Left colon (tissue), 2 donors: ENCODE data around the gene ARFIP2. TPM values are rescaled to one million over a fixed set of nuclear protein-coding genes. Genes with fewer than 3 reads are reported as not detected.
A peak's percentile ranks its signal among the peaks of the same experiment; 100 is the strongest.

Experiments used
- ATAC-seq: fragments of 200-7000 bp; cut with Tn5 transposase; one replicate; pipeline ENCODE4 v1.9.1; 2020; ENCODE audit warnings: mild to moderate bottlenecking, moderate library complexity
- DNase-seq, 2 donors: peaks; one replicate each; pipeline ENCODE4 v3.0.0-alpha.2; 2020
- intact Hi-C, 2 donors: fragments of 100-400 bp; cut with DNase I in 1 of 2; cut with micrococcal nuclease in 1 of 2; formaldehyde crosslinking; loops; one replicate each; pipeline versions ENCODE4 v1.11.2 to v1.14.0; 2022; cut with DNase I, micrococcal nuclease
- total RNA-seq, 2 donors: library from RNA; stranded (reverse); fragmentation: NEBNext Ultra II Directional; extraction: Animal tissue kit (Norgen Biotek cat#: 25700); gene quantifications; one replicate each; pipeline ENCODE4 v1.2.1, GENCODE V29; 2021
- donor health status: DM: no; HTN: no; CAD: no.
- donor health status: DM: yes; HTN: yes; CAD: no.

ARFIP2 gene
- total RNA-seq, 2 donors from 2014 or later, result 70.2 to 85.6 TPM

DNA sequence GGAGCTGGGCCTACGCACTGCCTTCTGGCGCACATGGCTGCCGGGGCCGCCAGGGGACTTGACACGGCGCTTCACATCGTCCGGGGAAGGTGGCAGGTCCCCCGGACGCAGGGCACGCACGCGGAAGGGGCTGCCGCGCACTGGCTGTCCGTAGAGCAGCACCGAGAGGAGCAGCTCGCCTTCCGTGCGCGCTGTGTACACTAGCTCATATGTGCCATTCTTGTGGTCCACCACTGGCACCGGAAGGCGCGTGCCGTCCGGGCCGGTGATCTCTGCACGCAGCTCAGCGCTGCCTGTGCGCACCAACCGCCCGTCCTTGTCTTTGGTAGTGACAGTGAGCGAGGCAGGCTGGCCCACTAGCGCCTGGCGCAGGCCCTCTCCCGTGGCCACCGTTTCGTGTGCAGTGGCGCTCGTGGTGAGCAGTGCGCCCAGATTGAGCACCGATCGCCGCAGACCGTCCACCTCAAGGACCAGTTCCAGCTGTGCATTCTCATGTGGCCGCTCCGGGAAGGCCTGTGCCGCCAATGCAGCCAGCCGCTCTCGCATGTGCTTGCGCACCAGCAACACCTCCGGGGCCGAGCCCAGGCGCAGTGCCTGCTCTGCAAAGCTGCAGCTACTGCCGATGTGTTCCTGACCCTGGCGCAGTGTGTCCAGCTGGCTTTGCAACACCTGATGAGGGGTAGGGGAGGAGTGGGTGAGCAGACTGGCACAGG is 24.6 kb downstream of the ARFIP2 start:
- no peak for DNase-seq
- intact Hi-C loops, result no loop called here
- ATAC-seq, result no peak

- ATAC-seq, result no peak
- no peak for DNase-seq
- intact Hi-C loops, result no loop called here
These were observed 26.1 kb downstream of the ARFIP2 start for GRCh38 chr11:6455070-6455469.

DNA sequence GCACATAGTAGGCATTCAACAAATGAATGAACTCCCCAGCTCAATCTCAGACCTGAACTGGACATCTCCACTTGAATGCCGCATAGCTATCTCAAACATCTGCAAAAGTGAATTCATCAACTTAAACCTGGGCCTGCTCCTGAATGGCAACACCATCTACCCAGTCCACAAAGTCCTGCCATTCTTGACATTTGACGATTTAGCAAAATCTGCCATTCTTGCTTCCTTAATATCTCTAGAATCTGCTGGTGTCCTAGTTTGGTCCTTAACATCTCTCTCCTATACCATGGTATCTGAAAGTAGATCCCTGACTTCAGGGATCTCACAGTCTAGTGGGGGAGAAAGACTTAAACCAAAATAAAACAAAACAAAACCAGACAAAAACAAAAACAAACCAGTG is 28.0 kb downstream of the ARFIP2 start:
- no peak for ATAC-seq
- intact Hi-C loops, result no loop called here
- DNase-seq, result no peak

DNA sequence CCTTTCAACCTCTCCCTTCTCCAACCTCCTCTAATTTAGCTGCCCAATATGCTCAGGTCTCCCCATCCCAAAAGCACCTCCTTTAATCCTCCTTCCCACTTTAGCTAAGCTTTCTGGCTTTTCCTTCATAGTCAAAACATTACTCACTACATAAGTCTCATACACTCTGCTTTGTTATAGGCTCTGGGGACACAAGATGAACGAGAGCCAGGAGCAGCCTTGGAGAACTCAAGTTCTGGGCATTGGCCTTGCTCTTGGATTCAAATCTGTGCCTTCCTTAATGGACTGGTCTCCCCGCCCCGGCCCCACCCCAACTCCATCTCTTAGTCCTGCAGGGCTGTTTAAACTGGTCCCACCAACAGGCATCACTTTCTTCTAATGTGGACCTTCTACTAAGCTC is 28.9 kb downstream of the ARFIP2 start:
- no peak for DNase-seq
- no peak for ATAC-seq
- intact Hi-C loops, result no loop called here

- ATAC-seq, result no peak
- intact Hi-C loops, result loop anchor here in 1 of 2 donors (10.0 kb wide), 1 partner anchor 64 kb away; no protein-coding TSS in a partner anchor
- DNase-seq, result no peak
These were observed 32.6 kb downstream of the ARFIP2 start for GRCh38 chr11:6448574-6448973.

DNA sequence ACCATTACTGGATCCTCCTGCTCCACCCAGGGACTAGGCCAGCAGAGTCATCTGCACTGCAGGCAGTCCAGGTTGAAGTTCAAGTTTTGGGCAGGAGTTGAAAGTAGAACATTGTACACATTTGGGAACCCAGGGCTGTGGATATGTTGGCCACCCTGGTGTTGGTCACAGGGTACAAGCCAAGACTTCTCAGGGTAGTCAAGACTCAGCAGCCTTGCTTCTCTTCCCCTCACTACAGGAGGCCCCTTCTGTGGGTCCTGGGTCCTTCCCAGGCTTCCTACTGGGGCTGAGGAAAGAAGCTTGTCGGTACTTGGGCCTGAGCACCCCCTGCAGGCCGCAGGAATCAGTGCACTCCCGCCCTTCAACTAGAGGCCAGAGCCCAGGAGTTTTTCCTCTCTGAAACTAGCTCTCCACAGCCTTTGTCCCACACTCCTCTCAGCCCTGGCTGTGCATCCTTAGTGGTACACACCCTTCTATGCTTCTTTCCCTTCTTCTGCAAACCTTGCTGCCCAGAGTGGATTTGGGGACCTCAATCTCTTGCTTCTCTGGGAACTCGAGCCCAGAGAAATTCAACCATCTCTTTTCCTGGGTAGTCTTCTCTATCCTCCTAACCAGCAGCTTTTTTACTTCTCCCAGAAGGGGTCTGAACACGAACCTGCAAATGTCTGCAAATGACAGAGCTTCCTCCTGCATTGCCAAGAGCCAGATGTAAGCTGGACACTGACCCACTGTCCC is 37.7 kb downstream of the ARFIP2 start:
- intact Hi-C loops, result loop anchor here (2.0 to 10.0 kb wide), 2 partner anchors 59 to 65 kb away; no protein-coding TSS in a partner anchor
- peak in 1 of 2 donors; percentile 61 for DNase-seq
- ATAC-seq, result peak; percentile 82

- ATAC-seq, result no peak
- intact Hi-C loops, result loop anchor here (2.0 to 10.0 kb wide), 2 partner anchors 58 to 64 kb away; no protein-coding TSS in a partner anchor
- DNase-seq, result no peak
These were observed 38.7 kb downstream of the ARFIP2 start for GRCh38 chr11:6442441-6442840.

- intact Hi-C loops, result loop anchor here in 1 of 2 donors (10.0 kb wide), 1 partner anchor 56 kb away; no protein-coding TSS in a partner anchor
- DNase-seq, result no peak
- ATAC-seq, result no peak
These were observed 40.2 kb downstream of the ARFIP2 start, which contains the start of gene HPX for GRCh38 chr11:6440906-6441358. Gene HPX, minus strand, starts transcription at chr11:6440987. Its CDS starts 24 bp downstream, at chr11:6440963.

DNA sequence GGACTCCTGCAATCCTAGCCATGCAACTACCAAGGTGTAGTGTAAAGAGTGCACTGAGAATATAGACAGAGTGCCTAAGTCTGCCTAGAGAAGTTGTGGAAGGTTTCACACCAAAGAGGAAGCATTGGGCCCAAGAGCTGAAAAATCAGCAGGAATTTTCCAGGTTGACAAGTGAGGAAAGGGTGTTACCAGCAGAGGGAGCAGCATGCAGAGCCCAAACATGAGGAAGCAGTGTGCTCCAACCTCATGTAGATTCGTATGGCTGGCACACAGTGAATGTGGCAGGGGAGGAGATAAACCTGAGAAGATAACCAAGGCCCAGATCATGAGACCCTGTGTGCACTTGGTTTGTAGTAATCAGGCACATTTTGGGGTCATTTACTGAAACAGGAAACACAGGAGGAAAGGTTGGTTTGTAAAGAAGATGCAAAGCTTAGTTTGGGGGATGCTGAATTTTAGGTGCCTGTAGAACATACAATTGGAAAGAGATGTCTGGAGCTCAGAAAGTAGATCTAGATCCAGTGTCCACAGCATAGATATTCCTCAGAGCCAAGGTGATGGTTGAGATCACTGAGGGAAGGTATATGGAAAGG is 42.1 kb downstream of the ARFIP2 start:
- DNase-seq (peak; percentile 47 to 65), ATAC-seq (peak; percentile 82)
- intact Hi-C loops, result loop anchor here in 1 of 2 donors (10.0 kb wide), 1 partner anchor 66 kb away; no protein-coding TSS in a partner anchor

DNA sequence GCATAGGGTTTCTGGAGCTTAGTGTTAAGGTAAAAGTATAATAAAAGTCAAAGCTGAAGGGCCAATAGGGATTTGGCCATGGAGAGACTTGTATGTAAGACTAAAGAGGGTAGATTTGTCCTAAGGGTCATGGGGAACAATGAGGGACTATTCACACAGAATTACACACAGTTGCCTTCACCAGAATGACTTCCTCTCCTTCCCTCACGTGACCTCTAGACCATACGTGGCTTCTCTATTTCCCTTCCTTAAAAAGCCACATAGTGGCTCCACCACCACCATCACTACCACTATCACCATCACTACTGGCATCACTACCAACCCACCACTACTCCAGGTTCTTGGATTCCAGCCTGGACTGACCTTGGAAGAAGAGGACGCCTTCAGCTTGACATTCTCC is 43.1 kb downstream of the ARFIP2 start:
- DNase-seq, result no peak
- intact Hi-C loops, result loop anchor here in 1 of 2 donors (10.0 kb wide), 1 partner anchor 67 kb away; no protein-coding TSS in a partner anchor
- no peak for ATAC-seq

DNA sequence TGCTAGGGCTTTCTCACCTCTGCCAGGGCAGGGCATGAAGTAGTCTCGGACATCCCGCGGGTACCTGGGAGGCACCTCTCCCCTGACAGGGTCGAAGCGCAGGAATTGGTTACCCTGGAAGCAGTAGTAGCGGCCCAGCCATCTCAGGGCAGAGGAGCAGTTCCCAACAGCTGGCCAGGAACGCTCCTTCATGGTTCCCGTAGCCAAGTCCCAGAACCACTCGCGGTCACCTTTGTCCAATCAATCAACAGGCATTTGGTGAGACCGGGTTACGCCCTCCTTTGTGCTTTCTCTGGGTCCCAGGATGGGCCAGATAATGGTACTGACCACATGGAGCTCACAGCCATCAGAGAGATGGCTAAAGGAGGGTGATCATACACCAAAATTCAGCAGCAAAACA is 43.7 kb downstream of the ARFIP2 start:
- DNase-seq (no peak), ATAC-seq (no peak)
- intact Hi-C loops, result loop anchor here in 1 of 2 donors (10.0 kb wide), 1 partner anchor 67 kb away; no protein-coding TSS in a partner anchor

DNA sequence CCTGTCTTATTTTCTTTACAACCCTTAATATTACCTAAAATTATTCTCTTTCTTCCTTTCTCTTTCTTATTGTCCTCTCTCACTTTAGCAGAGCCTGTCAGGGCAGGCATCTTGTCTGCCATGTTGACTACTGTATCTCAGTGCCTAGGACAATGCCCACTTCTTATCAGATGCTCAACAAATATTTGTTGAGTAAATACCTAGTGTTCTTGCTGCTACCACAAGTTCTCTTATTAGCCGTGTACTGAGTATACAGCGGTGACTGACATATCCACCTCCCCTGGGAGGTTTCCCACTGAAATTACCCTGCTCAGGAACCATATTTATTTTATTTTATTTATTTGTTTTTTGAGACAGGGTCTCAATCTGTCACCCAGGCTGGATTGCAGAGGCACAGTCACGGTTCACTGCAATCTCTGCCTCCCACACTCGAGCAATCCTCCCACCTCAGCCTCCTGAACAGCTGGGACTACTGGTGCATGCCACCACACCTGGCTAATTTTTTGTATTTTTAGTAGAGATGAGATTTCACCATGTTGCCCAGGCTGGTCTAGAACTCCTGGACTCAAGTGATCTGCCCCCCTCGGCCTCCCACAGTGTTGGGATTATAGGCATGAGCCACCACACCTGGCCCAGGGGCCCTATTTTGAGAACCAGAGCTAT is 47.0 kb downstream of the ARFIP2 start:
- DNase-seq (no peak), ATAC-seq (peak; percentile 73)
- intact Hi-C loops, result loop anchor here in 1 of 2 donors (10.0 kb wide), 1 partner anchor 71 kb away; no protein-coding TSS in a partner anchor

- no peak for DNase-seq
- intact Hi-C loops, result loop anchor here in 1 of 2 donors (10.0 kb wide), 1 partner anchor 73 kb away; no protein-coding TSS in a partner anchor
- no peak for ATAC-seq
These were observed 49.3 kb downstream of the ARFIP2 start for GRCh38 chr11:6431861-6432260.

DNA sequence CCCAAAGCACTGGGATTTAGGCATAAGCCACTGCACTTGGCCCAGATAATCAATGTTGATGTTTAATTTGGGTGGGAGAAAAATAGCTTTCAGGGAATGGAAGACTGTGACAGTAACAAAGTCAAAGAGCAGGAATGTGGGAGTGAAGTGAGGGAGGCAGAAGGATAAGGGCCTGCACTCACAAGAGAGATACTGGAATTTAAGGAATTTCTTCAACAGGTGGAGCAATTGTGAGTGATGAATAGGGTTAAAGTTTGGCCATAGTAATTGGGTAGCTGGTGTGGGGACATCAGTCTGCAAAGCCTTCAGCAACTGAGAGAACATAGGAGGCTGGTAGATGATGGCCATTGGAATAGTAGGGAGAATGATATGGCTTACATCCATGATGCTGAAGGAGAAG is 53.6 kb downstream of the ARFIP2 start:
- intact Hi-C loops, result no loop called here
- no peak for ATAC-seq
- DNase-seq, result no peak

Other genes with a start within 250 kb of the ARFIP2 start
- 100 to 1,000 TPM in 1 of 2 donors, 10 to 100 TPM in 1; 93.2 to 103 TPM for gene FHIP1B, start 246.7 kb downstream of the ARFIP2 start, total RNA-seq
- under 1 TPM in 1 of 2 donors, not detected in 1; 0.14 TPM for gene CNGA4, start 242.2 kb downstream of the ARFIP2 start, total RNA-seq
- gene CCKBR, start 221.5 kb downstream of the ARFIP2 start, total RNA-seq, result not detected
- gene CAVIN3, start 160.8 kb downstream of the ARFIP2 start, total RNA-seq, result 10 to 100 TPM in 1 of 2 donors, 1 to 10 TPM in 1; 4.6 to 22.4 TPM
- gene SMPD1, start 90.9 kb downstream of the ARFIP2 start, total RNA-seq, result 100 to 1,000 TPM in 1 of 2 donors, 10 to 100 TPM in 1; 50.8 to 136 TPM
- 10 to 100 TPM in 1 of 2 donors, 1 to 10 TPM in 1; 5.2 to 11.2 TPM for gene APBB1, start 62.2 kb downstream of the ARFIP2 start, total RNA-seq
- gene HPX, start 40.3 kb downstream of the ARFIP2 start, total RNA-seq, result 1 to 10 TPM; 2.4 to 2.5 TPM
- 10 to 100 TPM; 37.6 to 49.3 TPM for gene TRIM3, start 7.4 kb downstream of the ARFIP2 start, total RNA-seq
- 10 to 100 TPM; 47.8 to 48.6 TPM for gene TIMM10B, start 170 bp upstream of the ARFIP2 start, total RNA-seq
- 10 to 100 TPM; 11.8 to 18.9 TPM for gene DNHD1, start 15.9 kb upstream of the ARFIP2 start, total RNA-seq
- 10 to 100 TPM; 16.5 to 16.8 TPM for gene RRP8, start 122.3 kb upstream of the ARFIP2 start, total RNA-seq
- 100 to 1,000 TPM in 1 of 2 donors, 10 to 100 TPM in 1; 92.7 to 149 TPM for gene ILK, start 122.4 kb upstream of the ARFIP2 start, total RNA-seq
- gene TAF10, start 130.9 kb upstream of the ARFIP2 start, total RNA-seq, result 100 to 1,000 TPM; 113 to 146 TPM
- 100 to 1,000 TPM in 1 of 2 donors, 10 to 100 TPM in 1; 71.7 to 105 TPM for gene TPP1, start 138.1 kb upstream of the ARFIP2 start, total RNA-seq
- gene DCHS1, start 174.5 kb upstream of the ARFIP2 start, total RNA-seq, result 1 to 10 TPM; 2.8 to 7.6 TPM
- 10 to 100 TPM; 24.7 to 29.9 TPM for gene MRPL17, start 202.0 kb upstream of the ARFIP2 start, total RNA-seq